ENCODE results near the gene PPP1R13B.

DNA sequence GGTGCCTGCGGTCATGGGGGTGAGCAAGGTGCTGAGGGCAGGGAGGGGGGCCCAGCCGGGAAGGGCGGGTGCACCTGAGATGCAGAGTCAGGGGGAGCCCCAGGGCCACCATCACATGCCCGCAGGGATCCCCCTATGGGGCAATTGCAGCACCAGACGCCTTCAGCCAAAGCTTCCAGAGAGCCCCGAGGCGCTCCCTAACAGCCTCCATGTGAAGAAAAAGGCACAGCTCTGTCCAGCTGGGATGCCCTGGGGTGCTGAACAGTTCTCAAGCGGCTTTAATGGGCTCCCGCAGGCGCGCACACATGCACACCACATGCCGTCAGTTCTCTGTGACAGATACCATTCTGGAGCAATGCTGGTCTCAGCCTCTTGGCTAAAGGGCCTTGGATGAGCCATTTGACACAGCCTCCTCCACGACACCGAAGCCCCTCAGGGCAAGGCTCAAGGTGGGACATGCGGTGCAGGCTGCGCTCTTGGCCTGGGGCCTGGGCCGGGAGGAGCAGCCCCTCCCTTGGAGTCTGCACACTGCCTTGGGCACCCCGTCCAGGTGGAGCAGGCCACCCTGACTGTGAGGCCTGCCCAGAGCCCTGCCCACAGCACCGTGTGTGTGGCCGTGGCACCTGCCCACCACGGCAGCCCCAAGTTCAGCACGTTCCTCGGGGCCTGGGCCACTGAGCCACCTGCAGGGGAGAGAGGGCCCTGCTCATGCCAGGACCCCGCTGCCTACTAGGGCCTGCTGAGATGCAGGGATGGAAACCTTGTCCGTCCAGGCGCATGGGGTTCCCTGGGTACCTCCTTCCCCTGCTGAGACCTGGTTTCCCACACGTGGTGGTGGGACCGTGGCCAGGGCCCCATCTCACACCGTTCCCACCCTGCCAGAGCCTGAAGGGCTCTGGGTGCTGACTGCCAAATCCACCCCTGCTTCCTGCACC is 139.8 kb downstream of the PPP1R13B start:
- TF ChIP-seq POLR2A (IDR thresholded peaks at IDR 0.05) = no peak
- TF ChIP-seq, protein P1, sequence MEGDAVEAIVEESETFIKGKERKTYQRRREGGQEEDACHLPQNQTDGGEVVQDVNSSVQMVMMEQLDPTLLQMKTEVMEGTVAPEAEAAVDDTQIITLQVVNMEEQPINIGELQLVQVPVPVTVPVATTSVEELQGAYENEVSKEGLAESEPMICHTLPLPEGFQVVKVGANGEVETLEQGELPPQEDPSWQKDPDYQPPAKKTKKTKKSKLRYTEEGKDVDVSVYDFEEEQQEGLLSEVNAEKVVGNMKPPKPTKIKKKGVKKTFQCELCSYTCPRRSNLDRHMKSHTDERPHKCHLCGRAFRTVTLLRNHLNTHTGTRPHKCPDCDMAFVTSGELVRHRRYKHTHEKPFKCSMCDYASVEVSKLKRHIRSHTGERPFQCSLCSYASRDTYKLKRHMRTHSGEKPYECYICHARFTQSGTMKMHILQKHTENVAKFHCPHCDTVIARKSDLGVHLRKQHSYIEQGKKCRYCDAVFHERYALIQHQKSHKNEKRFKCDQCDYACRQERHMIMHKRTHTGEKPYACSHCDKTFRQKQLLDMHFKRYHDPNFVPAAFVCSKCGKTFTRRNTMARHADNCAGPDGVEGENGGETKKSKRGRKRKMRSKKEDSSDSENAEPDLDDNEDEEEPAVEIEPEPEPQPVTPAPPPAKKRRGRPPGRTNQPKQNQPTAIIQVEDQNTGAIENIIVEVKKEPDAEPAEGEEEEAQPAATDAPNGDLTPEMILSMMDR (IDR thresholded peaks at IDR 0.05) = no peak

Data from esophagus squamous epithelium (tissue), 4 donors.